Glutamatergic neuron (in vitro differentiated cells): ENCODE results near the gene CYSTM1. TPM values are rescaled to one million over a fixed set of nuclear protein-coding genes. Genes with fewer than 3 reads are reported as not detected.

ENCODE experiments used
- DNase-seq: peaks from one replicate; pipeline ENCODE4 v3.0.0; 2022
- H3K27ac Mint-ChIP-seq: one replicate; pipeline ENCODE4 v1.8.0; 2020; ENCODE audit warnings: mild to moderate bottlenecking, mixed read lengths, inconsistent platforms; ENCODE audit not compliant: unreplicated experiment
- H3K27me3 Mint-ChIP-seq: one replicate; pipeline ENCODE4 v1.8.0; 2020; ENCODE audit warnings: mild to moderate bottlenecking, moderate library complexity, mixed read lengths, inconsistent platforms; ENCODE audit not compliant: unreplicated experiment
- H3K36me3 Mint-ChIP-seq: one replicate; pipeline ENCODE4 v1.8.0; 2020; ENCODE audit warnings: mild to moderate bottlenecking, mixed read lengths, inconsistent platforms; ENCODE audit not compliant: unreplicated experiment
- H3K4me1 Mint-ChIP-seq: one replicate; pipeline ENCODE4 v1.8.0; 2020; ENCODE audit warnings: mild to moderate bottlenecking, low read depth, mixed read lengths, inconsistent platforms; ENCODE audit not compliant: unreplicated experiment
- H3K4me3 Mint-ChIP-seq: one replicate; pipeline ENCODE4 v1.8.0; 2020; ENCODE audit warnings: mild to moderate bottlenecking, mixed read lengths, inconsistent platforms; ENCODE audit not compliant: unreplicated experiment
- H3K9me3 Mint-ChIP-seq: one replicate; pipeline ENCODE4 v1.8.0; 2020; ENCODE audit warnings: mild to moderate bottlenecking, moderate library complexity, mixed read lengths, inconsistent platforms; ENCODE audit not compliant: unreplicated experiment
- total RNA-seq: library from RNA; stranded (reverse); fragmentation: NEBNext Ultra II Directional; extraction: Animal tissue kit (Norgen Biotek cat#: 25700); gene quantifications from one replicate; pipeline ENCODE4 v1.2.1, GENCODE V29; 2021; ENCODE audit not compliant: unreplicated experiment
- TF ChIP-seq, protein P1 (sequence below): fragments of 200-600 bp; sonication (generic); IDR thresholded peaks from one replicate; pipeline ENCODE4 v1.5.0; 2021; ENCODE audit not compliant: partially characterized antibody, unreplicated experiment

CYSTM1 gene
- total RNA-seq, 1 donor from 2014 or later = 37.4 TPM

- DNase-seq = no peak
- TF ChIP-seq, protein P1, sequence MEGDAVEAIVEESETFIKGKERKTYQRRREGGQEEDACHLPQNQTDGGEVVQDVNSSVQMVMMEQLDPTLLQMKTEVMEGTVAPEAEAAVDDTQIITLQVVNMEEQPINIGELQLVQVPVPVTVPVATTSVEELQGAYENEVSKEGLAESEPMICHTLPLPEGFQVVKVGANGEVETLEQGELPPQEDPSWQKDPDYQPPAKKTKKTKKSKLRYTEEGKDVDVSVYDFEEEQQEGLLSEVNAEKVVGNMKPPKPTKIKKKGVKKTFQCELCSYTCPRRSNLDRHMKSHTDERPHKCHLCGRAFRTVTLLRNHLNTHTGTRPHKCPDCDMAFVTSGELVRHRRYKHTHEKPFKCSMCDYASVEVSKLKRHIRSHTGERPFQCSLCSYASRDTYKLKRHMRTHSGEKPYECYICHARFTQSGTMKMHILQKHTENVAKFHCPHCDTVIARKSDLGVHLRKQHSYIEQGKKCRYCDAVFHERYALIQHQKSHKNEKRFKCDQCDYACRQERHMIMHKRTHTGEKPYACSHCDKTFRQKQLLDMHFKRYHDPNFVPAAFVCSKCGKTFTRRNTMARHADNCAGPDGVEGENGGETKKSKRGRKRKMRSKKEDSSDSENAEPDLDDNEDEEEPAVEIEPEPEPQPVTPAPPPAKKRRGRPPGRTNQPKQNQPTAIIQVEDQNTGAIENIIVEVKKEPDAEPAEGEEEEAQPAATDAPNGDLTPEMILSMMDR = no peak
- Mint-ChIP-seq H3K4me3 (no peak overlapping the region), H3K9me3 (no peaks in the 10 kb centered on the region), H3K27ac (no peak overlapping the region), H3K4me1 (peaks cover 5% of the 10 kb centered on the region), H3K36me3 (no peaks in the 10 kb centered on the region), H3K27me3 (no peaks in the 10 kb centered on the region)
Observed at GRCh38 chr5:140130949-140131733, 43.8 kb upstream of the CYSTM1 start.

DNA sequence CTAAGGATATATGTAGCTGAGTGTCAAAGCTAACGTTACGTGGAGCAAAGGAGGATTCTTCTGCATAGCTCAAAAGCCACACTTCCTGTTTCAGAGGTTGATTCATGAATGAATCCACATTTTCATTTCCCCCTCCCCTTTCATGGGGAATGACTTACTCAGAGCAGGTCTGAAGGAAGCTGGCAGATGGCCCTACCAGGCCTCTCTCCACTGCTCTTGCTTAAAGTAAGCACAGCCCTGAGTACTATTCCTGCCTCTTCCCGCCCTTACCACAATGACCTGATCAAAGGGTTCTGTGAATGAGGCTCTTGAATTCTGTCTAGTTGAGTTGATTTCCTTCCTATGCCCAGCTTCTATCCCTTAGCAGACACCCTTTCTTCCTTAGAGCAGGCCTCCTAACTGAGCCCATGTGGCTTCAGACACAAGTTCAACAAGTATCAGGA, 43.0 kb upstream of the CYSTM1 start:
- no peak for DNase-seq
- no peak overlapping the region for H3K27ac Mint-ChIP-seq

GRCh38 chr5:140133514-140134167, 41.3 kb upstream of the CYSTM1 start:
- Mint-ChIP-seq H3K4me3 (no peak overlapping the region), H3K9me3 (no peaks in the 10 kb centered on the region), H3K4me1 (peaks cover 5% of the 10 kb centered on the region), H3K27me3 (no peaks in the 10 kb centered on the region), H3K27ac (no peak overlapping the region), H3K36me3 (no peaks in the 10 kb centered on the region)
- TF ChIP-seq, protein P1 = no peak
- DNase-seq = no peak

More for the DNA sequence above, 43.0 kb upstream of the CYSTM1 start:
- TF ChIP-seq, protein P1 = no peak
- no peaks in the 10 kb centered on the region for H3K27me3 Mint-ChIP-seq
- no peaks in the 10 kb centered on the region for H3K36me3 Mint-ChIP-seq
- H3K4me1 Mint-ChIP-seq = peaks cover 5% of the 10 kb centered on the region
- H3K9me3 Mint-ChIP-seq = no peaks in the 10 kb centered on the region
- no peak overlapping the region for H3K4me3 Mint-ChIP-seq

DNA sequence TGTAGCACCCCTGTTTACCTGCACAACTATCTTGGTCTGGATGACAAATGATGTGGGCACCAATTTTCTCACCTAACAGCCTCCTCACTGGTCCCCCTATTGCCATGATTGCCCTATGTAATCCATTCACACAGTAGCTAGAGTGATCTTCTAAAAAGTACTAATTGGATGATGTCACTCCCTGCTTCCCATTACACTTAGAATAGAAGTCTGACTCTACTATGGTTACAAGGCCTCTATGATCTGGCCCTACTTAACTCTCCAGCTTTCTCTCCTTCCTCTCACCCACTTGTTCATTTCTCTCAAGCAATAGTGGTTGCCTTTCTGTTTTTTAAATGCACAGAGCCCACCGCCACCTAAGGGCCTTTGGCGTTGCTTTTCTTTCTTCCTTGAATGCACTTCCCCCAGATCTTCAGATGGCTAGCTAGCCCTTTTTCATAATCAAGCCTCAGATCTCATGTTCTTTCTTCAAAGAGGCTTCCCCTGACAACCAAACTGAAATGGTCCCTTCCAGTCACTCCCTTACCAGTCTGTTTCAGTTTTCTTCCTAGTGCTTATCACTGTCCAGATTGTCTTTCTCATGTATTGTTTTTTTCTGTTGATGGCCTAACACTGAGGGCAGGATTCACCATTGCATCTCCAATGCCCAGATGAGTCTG, 40.6 kb upstream of the CYSTM1 start:
- TF ChIP-seq, protein P1 = no peak
- no peaks in the 10 kb centered on the region for H3K9me3 Mint-ChIP-seq
- H3K36me3 Mint-ChIP-seq = no peaks in the 10 kb centered on the region
- no peak overlapping the region for H3K27ac Mint-ChIP-seq
- H3K4me1 Mint-ChIP-seq = peaks cover 5% of the 10 kb centered on the region
- H3K4me3 Mint-ChIP-seq = no peak overlapping the region
- H3K27me3 Mint-ChIP-seq = no peaks in the 10 kb centered on the region
- DNase-seq = no peak
